Smooth muscle cell (in vitro differentiated cells): ENCODE results near the gene VEPH1. TPM values are rescaled to one million over a fixed set of nuclear protein-coding genes. Genes with fewer than 3 reads are reported as not detected.

Experiments
- DNase-seq: peaks from one replicate; lab custom pipeline; 2025; ENCODE audit not compliant: unreplicated experiment; lab: John Stamatoyannopoulos, UW
- H2AFZ ChIP-seq: fragments of 200-600 bp; sonication (generic); 2 replicates; pipeline ENCODE4 v1.6.0; 2016; ENCODE audit warnings: antibody characterized with exemption, low read depth, mild to moderate bottlenecking
- H3F3A ChIP-seq: fragments of 200-600 bp; sonication (generic); 2 replicates; pipeline ENCODE4 v1.6.0; 2017; ENCODE audit warnings: antibody characterized with exemption, low read depth
- H3K27ac ChIP-seq: fragments of 200-600 bp; sonication (generic); 2 replicates; pipeline ENCODE4 v1.5.1; 2016; ENCODE audit warnings: low read depth, mild to moderate bottlenecking
- H3K27me3 ChIP-seq: fragments of 200-600 bp; sonication (generic); 2 replicates; pipeline ENCODE4 v1.6.1; 2016; ENCODE audit warnings: low read depth, mild to moderate bottlenecking
- H3K36me3 ChIP-seq: fragments of 200-600 bp; sonication (generic); 2 replicates; pipeline ENCODE4 v1.5.1; 2016; ENCODE audit warnings: low read depth
- H3K4me1 ChIP-seq: fragments of 200-600 bp; sonication (generic); 2 replicates; pipeline ENCODE4 v1.5.1; 2016; ENCODE audit warnings: low read depth
- H3K4me2 ChIP-seq: fragments of 200-600 bp; sonication (generic); 2 replicates; pipeline ENCODE4 v1.6.0; 2016; ENCODE audit warnings: mild to moderate bottlenecking
- H3K4me3 ChIP-seq: fragments of 200-600 bp; sonication (generic); 2 replicates; pipeline ENCODE4 v1.5.1; 2016; ENCODE audit warnings: mild to moderate bottlenecking
- H3K79me2 ChIP-seq: fragments of 200-600 bp; sonication (generic); 2 replicates; pipeline ENCODE4 v1.6.0; 2016; ENCODE audit warnings: low read depth, mild to moderate bottlenecking
- H3K9ac ChIP-seq: fragments of 200-600 bp; sonication (generic); 2 replicates; pipeline ENCODE4 v1.6.0; 2016; ENCODE audit warnings: low read depth
- H3K9me3 ChIP-seq: fragments of 200-600 bp; sonication (generic); replicated peaks from 2 replicates; pipeline ENCODE4 v1.5.1; 2016; ENCODE audit warnings: low read depth
- H4K20me1 ChIP-seq: fragments of 200-600 bp; sonication (generic); 2 replicates; pipeline ENCODE4 v1.6.0; 2016; ENCODE audit warnings: low read depth
- WGBS: methylation state at CpG from one replicate; pipeline ENCODE4 v1.1.7; 2016; ENCODE audit warnings: low lambda C conversion rate; 5-methylcytosine and 5-hydroxymethylcytosine counted together
- polyA plus RNA-seq: library from polyadenylated mRNA; unstranded; fragments of >200 nt; fragmentation: Nextera tagmentation; extraction: Ambion mirVana; gene quantifications from 2 replicates; pipeline ENCODE4 v1.2.1, GENCODE V29; 2016
- total RNA-seq: library from RNA; depleted of rRNA; stranded (reverse); fragments of >200 nt; gene quantifications from 2 replicates; pipeline ENCODE4 v1.2.3, GENCODE V29; 2014
- TF ChIP-seq, protein P1 (sequence below): fragments of 200-600 bp; sonication (generic); IDR thresholded peaks from 2 replicates; pipeline ENCODE4 v1.5.1; 2017; ENCODE audit warnings: borderline replicate concordance, mild to moderate bottlenecking, antibody characterized with exemption; ENCODE audit not compliant: insufficient read depth, poor library complexity, severe bottlenecking

Gene VEPH1
- total and polyA plus RNA-seq, 2 experiments from 2014 or later = 0.58 to 3.0 TPM

DNA sequence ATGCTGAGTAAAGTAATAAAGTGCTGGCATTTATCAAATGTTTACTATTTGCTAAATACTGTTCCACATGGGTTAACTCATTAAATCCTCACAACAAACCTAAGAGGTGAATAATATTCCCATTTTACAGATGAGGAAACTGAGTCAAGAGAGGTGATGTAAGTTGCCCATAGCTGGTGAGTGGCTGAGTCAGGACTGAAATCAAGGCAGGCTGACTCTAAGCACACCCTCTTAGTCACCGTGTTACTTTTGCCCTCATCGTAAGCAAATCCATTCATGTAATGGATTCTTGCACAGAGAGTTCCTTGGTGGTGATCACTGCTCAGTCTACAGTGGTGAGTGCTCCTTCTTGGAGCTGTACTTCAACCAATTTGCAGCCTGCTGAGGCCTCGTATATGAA lies 95.4 kb downstream of the VEPH1 start:
- TF ChIP-seq, protein P1, sequence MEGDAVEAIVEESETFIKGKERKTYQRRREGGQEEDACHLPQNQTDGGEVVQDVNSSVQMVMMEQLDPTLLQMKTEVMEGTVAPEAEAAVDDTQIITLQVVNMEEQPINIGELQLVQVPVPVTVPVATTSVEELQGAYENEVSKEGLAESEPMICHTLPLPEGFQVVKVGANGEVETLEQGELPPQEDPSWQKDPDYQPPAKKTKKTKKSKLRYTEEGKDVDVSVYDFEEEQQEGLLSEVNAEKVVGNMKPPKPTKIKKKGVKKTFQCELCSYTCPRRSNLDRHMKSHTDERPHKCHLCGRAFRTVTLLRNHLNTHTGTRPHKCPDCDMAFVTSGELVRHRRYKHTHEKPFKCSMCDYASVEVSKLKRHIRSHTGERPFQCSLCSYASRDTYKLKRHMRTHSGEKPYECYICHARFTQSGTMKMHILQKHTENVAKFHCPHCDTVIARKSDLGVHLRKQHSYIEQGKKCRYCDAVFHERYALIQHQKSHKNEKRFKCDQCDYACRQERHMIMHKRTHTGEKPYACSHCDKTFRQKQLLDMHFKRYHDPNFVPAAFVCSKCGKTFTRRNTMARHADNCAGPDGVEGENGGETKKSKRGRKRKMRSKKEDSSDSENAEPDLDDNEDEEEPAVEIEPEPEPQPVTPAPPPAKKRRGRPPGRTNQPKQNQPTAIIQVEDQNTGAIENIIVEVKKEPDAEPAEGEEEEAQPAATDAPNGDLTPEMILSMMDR = no peak
- no peaks in the 10 kb centered on the region for H3K27me3 ChIP-seq
- no peaks in the 10 kb centered on the region for H3F3A ChIP-seq
- H3K79me2 ChIP-seq = no peaks in the 10 kb centered on the region
- no peak overlapping the region for H3K4me2 ChIP-seq
- WGBS = 96% methylated on average over 3 of the region's 3 CpGs
- peaks cover 4% of the 10 kb centered on the region for H3K4me1 ChIP-seq
- no peak overlapping the region for H2AFZ ChIP-seq
- no peaks in the 10 kb centered on the region for H3K36me3 ChIP-seq
- DNase-seq = no peak
- H3K9ac ChIP-seq = no peak overlapping the region
- H4K20me1 ChIP-seq = no peaks in the 10 kb centered on the region
- H3K9me3 ChIP-seq = no peaks in the 10 kb centered on the region
- H3K27ac ChIP-seq = no peak overlapping the region
- no peak overlapping the region for H3K4me3 ChIP-seq

DNA sequence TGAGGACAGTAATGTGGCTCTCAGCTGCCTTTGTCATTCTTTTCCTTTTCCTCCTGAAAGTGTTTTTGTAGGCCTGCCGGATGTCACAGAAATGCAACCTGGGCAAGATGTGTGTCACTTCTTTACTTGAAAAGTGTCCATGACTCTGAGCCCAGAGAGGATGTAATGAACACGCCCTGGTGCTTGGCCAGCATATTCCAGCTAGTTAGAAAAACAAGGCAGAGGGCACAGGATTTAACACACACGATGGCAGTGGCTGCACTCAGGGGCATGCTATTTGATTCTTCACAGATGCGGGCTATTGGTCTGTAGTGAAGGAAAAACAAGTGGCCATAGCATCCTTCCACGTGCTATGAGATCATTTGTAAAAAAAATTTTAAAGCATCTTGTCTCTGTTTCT lies 96.8 kb downstream of the VEPH1 start:
- Histone ChIP-seq H3K4me3 (no peak overlapping the region), H3K27ac (no peak overlapping the region), H3K79me2 (no peaks in the 10 kb centered on the region), H2AFZ (no peak overlapping the region), H3K36me3 (no peaks in the 10 kb centered on the region), H3K27me3 (no peaks in the 10 kb centered on the region), H3K4me2 (no peak overlapping the region), H4K20me1 (no peaks in the 10 kb centered on the region), H3F3A (no peaks in the 10 kb centered on the region), H3K4me1 (peaks cover 17% of the 10 kb centered on the region), H3K9ac (no peak overlapping the region), H3K9me3 (no peaks in the 10 kb centered on the region)
- no peak for DNase-seq
- TF ChIP-seq, protein P1 = no peak
- 82% methylated on average over 5 of the region's 5 CpGs for WGBS

DNA sequence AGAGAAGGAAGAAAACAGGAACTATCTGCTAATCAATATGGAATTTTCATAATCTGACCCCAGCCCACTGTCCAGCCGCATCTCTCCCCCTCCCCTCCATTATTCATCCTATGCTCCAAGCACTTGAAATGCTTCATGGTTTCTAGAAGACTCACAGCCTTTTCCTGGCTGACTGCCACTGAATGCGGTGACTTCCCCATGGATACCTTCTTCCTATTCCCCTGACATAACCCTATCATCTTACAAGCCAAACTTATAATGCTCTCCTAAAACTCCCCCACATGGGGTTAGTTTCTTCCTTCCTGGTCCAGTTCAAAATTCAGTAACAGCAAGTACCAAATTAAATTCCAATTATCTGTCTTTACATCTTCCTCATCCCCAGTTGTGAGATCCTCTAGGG lies 97.8 kb downstream of the VEPH1 start:
- H3K79me2 ChIP-seq = no peaks in the 10 kb centered on the region
- TF ChIP-seq, protein P1 = no peak
- no peak overlapping the region for H3K27ac ChIP-seq
- H3K36me3 ChIP-seq = no peaks in the 10 kb centered on the region
- H3K4me3 ChIP-seq = no peak overlapping the region
- no peak overlapping the region for H2AFZ ChIP-seq
- no peak for DNase-seq
- 69% methylated on average over 2 of the region's 2 CpGs for WGBS
- H3K9me3 ChIP-seq = no peaks in the 10 kb centered on the region
- no peaks in the 10 kb centered on the region for H3F3A ChIP-seq
- no peaks in the 10 kb centered on the region for H4K20me1 ChIP-seq
- H3K27me3 ChIP-seq = no peaks in the 10 kb centered on the region
- no peak overlapping the region for H3K4me2 ChIP-seq
- no peak overlapping the region for H3K9ac ChIP-seq
- H3K4me1 ChIP-seq = peaks cover 26% of the 10 kb centered on the region

DNA sequence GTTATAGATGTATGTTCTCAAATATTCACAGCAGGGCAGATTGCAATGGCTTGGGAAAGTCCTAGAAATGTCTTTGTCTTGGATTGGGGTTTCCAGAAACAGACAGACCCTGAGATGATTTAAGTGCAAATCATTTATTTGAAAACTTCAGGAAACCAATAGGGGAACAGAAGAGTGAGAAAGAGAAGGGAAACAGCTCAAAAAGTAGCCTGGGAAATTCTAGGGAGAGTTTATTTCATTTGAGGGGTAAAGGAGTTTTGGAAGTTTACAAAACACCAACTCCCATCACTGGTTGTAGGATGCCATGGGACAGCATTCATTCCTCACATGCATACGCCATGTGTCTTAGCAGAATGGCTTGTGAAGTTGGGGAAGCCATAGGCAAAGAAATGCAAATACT lies 98.8 kb downstream of the VEPH1 start:
- TF ChIP-seq, protein P1 = no peak
- no peak overlapping the region for H3K4me3 ChIP-seq
- no peaks in the 10 kb centered on the region for H3F3A ChIP-seq
- no peak overlapping the region for H3K9ac ChIP-seq
- peaks cover 32% of the 10 kb centered on the region for H3K4me1 ChIP-seq
- H2AFZ ChIP-seq = no peak overlapping the region
- 46% methylated on average over 1 of the region's 1 CpG for WGBS
- no peaks in the 10 kb centered on the region for H3K79me2 ChIP-seq
- no peaks in the 10 kb centered on the region for H3K27me3 ChIP-seq
- no peaks in the 10 kb centered on the region for H3K9me3 ChIP-seq
- DNase-seq = no peak
- H3K4me2 ChIP-seq = no peak overlapping the region
- no peaks in the 10 kb centered on the region for H3K36me3 ChIP-seq
- no peak overlapping the region for H3K27ac ChIP-seq
- H4K20me1 ChIP-seq = no peaks in the 10 kb centered on the region
